Measurements from ENCODE around the gene DNAJB1.
"Not testable (repeated sequence)": the region's sequence is repeated elsewhere in the genome, so short reads cannot be mapped to it uniquely, and the experiment has no call there.

DNAJB1 gene

GRCh38 chr19:14510311-14511228 is 7.6 kb downstream of the DNAJB1 start:
- peak overlapping the region in 1 of 2 donors; percentile 45 for H3K27ac ChIP-seq
- TF ChIP-seq CTCF (IDR thresholded peaks at IDR 0.05): no peak
- no peak overlapping the region for H3K4me3 ChIP-seq
- DNase-seq (ENCODE audit: low spot score): no peak

- no peak for DNase-seq (ENCODE audit: low spot score)
- no peak for TF ChIP-seq CTCF (IDR thresholded peaks at IDR 0.05)
- H3K4me3 ChIP-seq: no peak overlapping the region
- no peak overlapping the region for H3K27ac ChIP-seq
Measured at GRCh38 chr19:14507704-14508542, 10.3 kb downstream of the DNAJB1 start.

- no peak overlapping the region for H3K27ac ChIP-seq
Measured at GRCh38 chr19:14505488-14506239, 12.5 kb downstream of the DNAJB1 start.

GRCh38 chr19:14504575-14504974 is 13.6 kb downstream of the DNAJB1 start:
- not testable (repeated sequence) for DNase-seq (ENCODE audit: low spot score); H3K27ac ChIP-seq

More at GRCh38 chr19:14505488-14506239, 12.5 kb downstream of the DNAJB1 start:
- DNase-seq (ENCODE audit: low spot score): no peak
- H3K4me3 ChIP-seq: no peak overlapping the region
- no peak for TF ChIP-seq CTCF (IDR thresholded peaks at IDR 0.05)

GRCh38 chr19:14503285-14503684 is 14.9 kb downstream of the DNAJB1 start:
- TF ChIP-seq CTCF (IDR thresholded peaks at IDR 0.05): no peak
- Histone ChIP-seq H3K27ac (no peak overlapping the region), H3K4me3 (no peak overlapping the region)
- no peak for DNase-seq (ENCODE audit: low spot score)

More at GRCh38 chr19:14504575-14504974, 13.6 kb downstream of the DNAJB1 start:
- H3K4me3 ChIP-seq: not testable (repeated sequence)

- no peak for DNase-seq (ENCODE audit: low spot score)
- Histone ChIP-seq H3K27ac (no peak overlapping the region), H3K4me3 (no peak overlapping the region)
- no peak for TF ChIP-seq CTCF (IDR thresholded peaks at IDR 0.05)
Measured at GRCh38 chr19:14502334-14503092, 15.7 kb downstream of the DNAJB1 start.
